Urothelium cell line (cell line): ENCODE results near the gene SYNE1.
A peak's percentile ranks its signal among the peaks of the same experiment; 100 is the strongest.

Experiments
- DNase-seq: peaks from one replicate; pipeline ENCODE4 v3.0.0; 2011; ENCODE audit warnings: low spot score, mixed read lengths
- FAIRE-seq: peaks from 2 replicates; lab custom pipeline; 2011; peaks lifted over from hg19 to GRCh38; lab: Jason Lieb, UNC

The SYNE1 gene

GRCh38 chr6:152295346-152295745 lies 341.8 kb downstream of the SYNE1 start:
- FAIRE-seq: no peak

GRCh38 chr6:152293404-152293803 lies 343.8 kb downstream of the SYNE1 start:
- DNase-seq: no peak
- no peak for FAIRE-seq

More at GRCh38 chr6:152295346-152295745, 341.8 kb downstream of the SYNE1 start:
- DNase-seq: no peak

- DNase-seq (no peak), FAIRE-seq (no peak)
Observed at GRCh38 chr6:152292555-152292954, 344.6 kb downstream of the SYNE1 start.

- FAIRE-seq (no peak), DNase-seq (no peak)
Observed at GRCh38 chr6:152290693-152291092, 346.5 kb downstream of the SYNE1 start.

GRCh38 chr6:152277826-152278329 lies 359.3 kb downstream of the SYNE1 start:
- DNase-seq: no peak

GRCh38 chr6:152273638-152274037 lies 363.5 kb downstream of the SYNE1 start:
- FAIRE-seq (no peak), DNase-seq (no peak)

More at GRCh38 chr6:152277826-152278329, 359.3 kb downstream of the SYNE1 start:
- FAIRE-seq: no peak

GRCh38 chr6:152273002-152273401 lies 364.2 kb downstream of the SYNE1 start:
- DNase-seq (no peak), FAIRE-seq (no peak)

GRCh38 chr6:152272486-152272885 lies 364.7 kb downstream of the SYNE1 start:
- DNase-seq (no peak), FAIRE-seq (no peak)

- no peak for DNase-seq
- no peak for FAIRE-seq
Observed at GRCh38 chr6:152271776-152272464, 365.2 kb downstream of the SYNE1 start.

- no peak for DNase-seq
- FAIRE-seq: no peak
Observed at GRCh38 chr6:152270301-152270925, 366.7 kb downstream of the SYNE1 start.

- FAIRE-seq (no peak), DNase-seq (no peak)
Observed at GRCh38 chr6:152268846-152269442, 368.2 kb downstream of the SYNE1 start.

GRCh38 chr6:152267967-152268845 lies 369.0 kb downstream of the SYNE1 start:
- FAIRE-seq (no peak), DNase-seq (peak; percentile 12)

- DNase-seq (no peak), FAIRE-seq (no peak)
Observed at GRCh38 chr6:152265651-152266050, 371.5 kb downstream of the SYNE1 start.

GRCh38 chr6:152263582-152263981 lies 373.6 kb downstream of the SYNE1 start:
- no peak for FAIRE-seq
- DNase-seq: no peak

- FAIRE-seq: no peak
Observed at GRCh38 chr6:152261179-152261578, 376.0 kb downstream of the SYNE1 start.

GRCh38 chr6:152259234-152259633 lies 377.9 kb downstream of the SYNE1 start:
- FAIRE-seq (no peak), DNase-seq (no peak)

More at GRCh38 chr6:152261179-152261578, 376.0 kb downstream of the SYNE1 start:
- DNase-seq: no peak

- FAIRE-seq (no peak), DNase-seq (no peak)
Observed at GRCh38 chr6:152257581-152257980, 379.6 kb downstream of the SYNE1 start.

GRCh38 chr6:152250127-152250526 lies 387.0 kb downstream of the SYNE1 start:
- DNase-seq (no peak), FAIRE-seq (no peak)

GRCh38 chr6:152248980-152249379 lies 388.2 kb downstream of the SYNE1 start:
- FAIRE-seq (no peak), DNase-seq (no peak)

GRCh38 chr6:152246554-152247337 lies 390.4 kb downstream of the SYNE1 start:
- no peak for FAIRE-seq
- no peak for DNase-seq
